GM19455 (cell line): ENCODE measurements around the gene ERC2.
A peak's percentile ranks its signal among the peaks of the same experiment; 100 is the strongest.

Experiments
- ATAC-seq: cut with Tn5 transposase; IDR thresholded peaks from one replicate; pipeline ENCODE4 v1.9.1; 2021; ENCODE audit not compliant: unreplicated experiment

Gene ERC2

GRCh38 chr3:55611121-55611520, 857.1 kb downstream of the ERC2 start:
- ATAC-seq: no peak

- ATAC-seq: no peak
Observed at GRCh38 chr3:55609230-55609827, 858.9 kb downstream of the ERC2 start.

GRCh38 chr3:55608301-55608937, 859.8 kb downstream of the ERC2 start:
- ATAC-seq: no peak

- ATAC-seq: peak; percentile 84
Observed at GRCh38 chr3:55607844-55608243, 860.4 kb downstream of the ERC2 start.

GRCh38 chr3:55607175-55607574, 861.1 kb downstream of the ERC2 start:
- no peak for ATAC-seq

- ATAC-seq: no peak
Observed at GRCh38 chr3:55605443-55606236, 862.6 kb downstream of the ERC2 start.

- ATAC-seq: no peak
Observed at GRCh38 chr3:55604846-55605245, 863.4 kb downstream of the ERC2 start.

GRCh38 chr3:55604402-55604801, 863.9 kb downstream of the ERC2 start:
- no peak for ATAC-seq

GRCh38 chr3:55601366-55602080, 866.7 kb downstream of the ERC2 start:
- no peak for ATAC-seq

GRCh38 chr3:55598224-55598623, 870.0 kb downstream of the ERC2 start:
- no peak for ATAC-seq

GRCh38 chr3:55597641-55598040, 870.6 kb downstream of the ERC2 start:
- ATAC-seq: no peak

- no peak for ATAC-seq
Observed at GRCh38 chr3:55596212-55596611, 872.1 kb downstream of the ERC2 start.

- no peak for ATAC-seq
Observed at GRCh38 chr3:55595420-55595819, 872.8 kb downstream of the ERC2 start.

GRCh38 chr3:55592572-55592971, 875.7 kb downstream of the ERC2 start:
- no peak for ATAC-seq

- ATAC-seq: no peak
Observed at GRCh38 chr3:55591888-55592287, 876.4 kb downstream of the ERC2 start.

GRCh38 chr3:55588146-55588765, 880.0 kb downstream of the ERC2 start:
- no peak for ATAC-seq

- ATAC-seq: no peak
Observed at GRCh38 chr3:55585856-55586255, 882.4 kb downstream of the ERC2 start.

- no peak for ATAC-seq
Observed at GRCh38 chr3:55584716-55585368, 883.4 kb downstream of the ERC2 start.

- ATAC-seq: no peak
Observed at GRCh38 chr3:55584030-55584429, 884.2 kb downstream of the ERC2 start.

GRCh38 chr3:55583475-55583874, 884.8 kb downstream of the ERC2 start:
- no peak for ATAC-seq

- ATAC-seq: no peak
Observed at GRCh38 chr3:55579496-55579895, 888.8 kb downstream of the ERC2 start.
